Karpas-422 (cell line): ENCODE data around the gene CLDN5. TPM values are rescaled to one million over a fixed set of nuclear protein-coding genes. Genes with fewer than 3 reads are reported as not detected.

ENCODE experiments used
- DNase-seq: peaks from one replicate; pipeline ENCODE4 v3.0.0-alpha.2; 2015
- H2AFZ ChIP-seq: fragments of 200-600 bp; sonication (generic); 2 replicates; pipeline ENCODE4 v1.6.1; 2014; ENCODE audit warnings: antibody characterized with exemption, low read length, mixed read lengths
- H3K27ac ChIP-seq: fragments of 200-600 bp; sonication (generic); 2 replicates; pipeline ENCODE4 v1.5.1; 2014; ENCODE audit warnings: mild to moderate bottlenecking, low read length, moderate library complexity
- H3K27me3 ChIP-seq: fragments of 200-600 bp; sonication (generic); 2 replicates; pipeline ENCODE4 v1.6.1; 2014; ENCODE audit warnings: low read length, mixed read lengths
- H3K36me3 ChIP-seq: fragments of 200-600 bp; sonication (generic); 2 replicates; pipeline ENCODE4 v1.6.1; 2014; ENCODE audit warnings: low read length, mixed read lengths; ENCODE audit not compliant: insufficient read depth
- H3K4me1 ChIP-seq: fragments of 200-600 bp; sonication (generic); 2 replicates; pipeline ENCODE4 v1.6.1; 2014; ENCODE audit warnings: mild to moderate bottlenecking, low read length, mixed read lengths
- H3K4me2 ChIP-seq: fragments of 200-600 bp; sonication (generic); 2 replicates; pipeline ENCODE4 v1.6.1; 2014; ENCODE audit warnings: low read length, low read depth, mild to moderate bottlenecking; ENCODE audit not compliant: poor library complexity, severe bottlenecking
- H3K4me3 ChIP-seq: fragments of 200-600 bp; sonication (generic); 2 replicates; pipeline ENCODE4 v1.5.1; 2014; ENCODE audit warnings: mild to moderate bottlenecking, antibody characterized with exemption, low read length, mixed read lengths
- H3K79me2 ChIP-seq: fragments of 200-600 bp; sonication (generic); 2 replicates; pipeline ENCODE4 v1.6.1; 2014; ENCODE audit warnings: mild to moderate bottlenecking, low read length, mixed read lengths
- H3K9ac ChIP-seq: fragments of 200-600 bp; sonication (generic); 2 replicates; pipeline ENCODE4 v1.6.0; 2014; ENCODE audit warnings: low read length
- H3K9me2 ChIP-seq: fragments of 200-600 bp; sonication (generic), shearing (Covaris generic); replicated peaks from 2 replicates; pipeline ENCODE4 v1.6.0; 2014; ENCODE audit warnings: mild to moderate bottlenecking, low read length, moderate library complexity; ENCODE audit not compliant: insufficient read depth
- H3K9me3 ChIP-seq: fragments of 300-700, 200-600 bp; sonication (generic); 2 replicates; pipeline ENCODE4 v1.6.1; 2014; ENCODE audit warnings: low read length, mixed read lengths
- H4K20me1 ChIP-seq: fragments of 200-600 bp; sonication (generic); 2 replicates; pipeline ENCODE4 v1.6.1; 2014; ENCODE audit warnings: mild to moderate bottlenecking, antibody characterized with exemption, low read length, low read depth; ENCODE audit not compliant: insufficient read depth
- total RNA-seq: library from RNA; depleted of rRNA; stranded (reverse); fragments of >200 nt; shearing (Covaris generic); gene quantifications from 2 replicates; pipeline ENCODE4 v1.2.3, GENCODE V29; 2014; ENCODE audit warnings: low replicate concordance

Gene CLDN5
- total RNA-seq, 1 experiment from 2014 or later: not detected

GRCh38 chr22:19509191-19509590, 15.0 kb downstream of the CLDN5 start:
- Histone ChIP-seq H3K4me1 (no peaks in the 10 kb centered on the region), H3K36me3 (peaks cover 45% of the 10 kb centered on the region)
- no peak for DNase-seq

GRCh38 chr22:19508024-19508776, 16.0 kb downstream of the CLDN5 start:
- H3K4me2 ChIP-seq: no peak overlapping the region
- no peaks in the 10 kb centered on the region for H3K9me2 ChIP-seq
- peaks cover 37% of the 10 kb centered on the region for H3K36me3 ChIP-seq
- H2AFZ ChIP-seq: no peak overlapping the region
- H3K4me1 ChIP-seq: no peaks in the 10 kb centered on the region
- no peaks in the 10 kb centered on the region for H3K79me2 ChIP-seq
- no peaks in the 10 kb centered on the region for H4K20me1 ChIP-seq
- no peak overlapping the region for H3K27ac ChIP-seq
- no peaks in the 10 kb centered on the region for H3K27me3 ChIP-seq
- H3K9me3 ChIP-seq: no peaks in the 10 kb centered on the region
- no peak for DNase-seq
- no peak overlapping the region for H3K9ac ChIP-seq
- H3K4me3 ChIP-seq: no peak overlapping the region

More at GRCh38 chr22:19509191-19509590, 15.0 kb downstream of the CLDN5 start:
- Histone ChIP-seq H3K27ac (no peak overlapping the region), H3K9me2 (no peaks in the 10 kb centered on the region), H3K4me2 (no peak overlapping the region), H3K4me3 (no peak overlapping the region), H3K27me3 (no peaks in the 10 kb centered on the region), H4K20me1 (no peaks in the 10 kb centered on the region), H2AFZ (no peak overlapping the region), H3K9ac (no peak overlapping the region), H3K79me2 (no peaks in the 10 kb centered on the region), H3K9me3 (no peaks in the 10 kb centered on the region)

- Histone ChIP-seq H3K4me2 (no peak overlapping the region), H4K20me1 (no peaks in the 10 kb centered on the region), H3K27ac (no peak overlapping the region), H3K9me2 (no peaks in the 10 kb centered on the region), H3K36me3 (peaks cover 34% of the 10 kb centered on the region), H3K9ac (no peak overlapping the region), H3K9me3 (no peaks in the 10 kb centered on the region), H2AFZ (no peak overlapping the region), H3K4me3 (no peak overlapping the region), H3K79me2 (no peaks in the 10 kb centered on the region), H3K27me3 (no peaks in the 10 kb centered on the region), H3K4me1 (no peaks in the 10 kb centered on the region)
- no peak for DNase-seq
These were observed 16.7 kb downstream of the CLDN5 start for GRCh38 chr22:19507534-19507861.

GRCh38 chr22:19506212-19506611, 18.0 kb downstream of the CLDN5 start:
- no peak overlapping the region for H3K27ac ChIP-seq
- H3K36me3 ChIP-seq: peaks cover 29% of the 10 kb centered on the region
- no peak overlapping the region for H2AFZ ChIP-seq
- H3K9me3 ChIP-seq: no peaks in the 10 kb centered on the region
- H3K79me2 ChIP-seq: no peaks in the 10 kb centered on the region
- no peak overlapping the region for H3K4me2 ChIP-seq
- no peaks in the 10 kb centered on the region for H4K20me1 ChIP-seq
- H3K4me3 ChIP-seq: no peak overlapping the region
- H3K27me3 ChIP-seq: no peaks in the 10 kb centered on the region
- no peak for DNase-seq
- no peaks in the 10 kb centered on the region for H3K9me2 ChIP-seq
- no peak overlapping the region for H3K9ac ChIP-seq
- H3K4me1 ChIP-seq: no peaks in the 10 kb centered on the region

GRCh38 chr22:19505735-19506126, 18.5 kb downstream of the CLDN5 start:
- no peaks in the 10 kb centered on the region for H3K9me3 ChIP-seq
- H3K27ac ChIP-seq: no peak overlapping the region
- no peaks in the 10 kb centered on the region for H4K20me1 ChIP-seq
- no peak overlapping the region for H2AFZ ChIP-seq
- no peak for DNase-seq
- no peak overlapping the region for H3K9ac ChIP-seq
- H3K9me2 ChIP-seq: no peaks in the 10 kb centered on the region
- H3K4me2 ChIP-seq: no peak overlapping the region
- no peaks in the 10 kb centered on the region for H3K79me2 ChIP-seq
- peaks cover 26% of the 10 kb centered on the region for H3K36me3 ChIP-seq
- H3K4me3 ChIP-seq: no peak overlapping the region
- H3K27me3 ChIP-seq: no peaks in the 10 kb centered on the region
- no peaks in the 10 kb centered on the region for H3K4me1 ChIP-seq

GRCh38 chr22:19504900-19505734, 19.1 kb downstream of the CLDN5 start:
- H3K9ac ChIP-seq: no peak overlapping the region
- H3K27me3 ChIP-seq: no peaks in the 10 kb centered on the region
- H4K20me1 ChIP-seq: no peaks in the 10 kb centered on the region
- no peaks in the 10 kb centered on the region for H3K9me2 ChIP-seq
- no peak overlapping the region for H3K27ac ChIP-seq
- H3K79me2 ChIP-seq: no peaks in the 10 kb centered on the region
- H2AFZ ChIP-seq: no peak overlapping the region
- no peaks in the 10 kb centered on the region for H3K4me1 ChIP-seq
- peaks cover 21% of the 10 kb centered on the region; the same call in 1 of the 2 replicates for H3K36me3 ChIP-seq
- H3K4me2 ChIP-seq: no peak overlapping the region
- no peaks in the 10 kb centered on the region for H3K9me3 ChIP-seq
- DNase-seq: no peak
- no peak overlapping the region for H3K4me3 ChIP-seq

- no peaks in the 10 kb centered on the region for H3K9me3 ChIP-seq
These were observed 20.3 kb downstream of the CLDN5 start for GRCh38 chr22:19503869-19504268.

GRCh38 chr22:19503367-19503766, 20.8 kb downstream of the CLDN5 start:
- no peak for DNase-seq
- H4K20me1 ChIP-seq: no peaks in the 10 kb centered on the region
- H3K9me2 ChIP-seq: no peaks in the 10 kb centered on the region
- no peaks in the 10 kb centered on the region for H3K4me1 ChIP-seq
- no peaks in the 10 kb centered on the region for H3K9me3 ChIP-seq
- H3K4me3 ChIP-seq: no peak overlapping the region
- H3K27ac ChIP-seq: no peak overlapping the region
- no peak overlapping the region for H3K9ac ChIP-seq
- no peak overlapping the region for H3K4me2 ChIP-seq
- no peak overlapping the region for H2AFZ ChIP-seq
- H3K27me3 ChIP-seq: no peaks in the 10 kb centered on the region
- H3K79me2 ChIP-seq: no peaks in the 10 kb centered on the region
- H3K36me3 ChIP-seq: peaks cover 14% of the 10 kb centered on the region; the same call in 1 of the 2 replicates

More at GRCh38 chr22:19503869-19504268, 20.3 kb downstream of the CLDN5 start:
- H3K9ac ChIP-seq: no peak overlapping the region
- H3K4me3 ChIP-seq: no peak overlapping the region
- no peaks in the 10 kb centered on the region for H3K9me2 ChIP-seq
- H3K4me1 ChIP-seq: no peaks in the 10 kb centered on the region
- H4K20me1 ChIP-seq: no peaks in the 10 kb centered on the region
- H3K79me2 ChIP-seq: no peaks in the 10 kb centered on the region
- no peaks in the 10 kb centered on the region for H3K27me3 ChIP-seq
- H3K36me3 ChIP-seq: peaks cover 18% of the 10 kb centered on the region; the same call in 1 of the 2 replicates
- no peak overlapping the region for H2AFZ ChIP-seq
- H3K4me2 ChIP-seq: no peak overlapping the region
- no peak overlapping the region for H3K27ac ChIP-seq
- DNase-seq: peak; percentile 53
